Smooth muscle cell of trachea (primary cell): ENCODE results near the gene MUSTN1. TPM values are rescaled to one million over a fixed set of nuclear protein-coding genes. Genes with fewer than 3 reads are reported as not detected.

ENCODE experiments used
- total RNA-seq: library from RNA; depleted of rRNA; stranded (reverse); fragments of >200 nt; gene quantifications from 2 replicates; pipeline ENCODE4 v1.2.1, GENCODE V29; 2014

The MUSTN1 gene
- 0.33 TPM in 1 of 2 replicates, not detected in the other for total RNA-seq

GRCh38 chr3:52834871-52835501 lies at the start of gene MUSTN1:
TSS of gene MUSTN1 (minus strand) at chr3:52835019. CDS start at chr3:52834948, 71 bp downstream.

GRCh38 chr3:52830535-52831258 lies 4.1 kb downstream of the MUSTN1 start, which contains the start of gene ITIH4:
TSS of gene ITIH4 (minus strand) at chr3:52830672. CDS start at chr3:52830642, 30 bp downstream.

DNA sequence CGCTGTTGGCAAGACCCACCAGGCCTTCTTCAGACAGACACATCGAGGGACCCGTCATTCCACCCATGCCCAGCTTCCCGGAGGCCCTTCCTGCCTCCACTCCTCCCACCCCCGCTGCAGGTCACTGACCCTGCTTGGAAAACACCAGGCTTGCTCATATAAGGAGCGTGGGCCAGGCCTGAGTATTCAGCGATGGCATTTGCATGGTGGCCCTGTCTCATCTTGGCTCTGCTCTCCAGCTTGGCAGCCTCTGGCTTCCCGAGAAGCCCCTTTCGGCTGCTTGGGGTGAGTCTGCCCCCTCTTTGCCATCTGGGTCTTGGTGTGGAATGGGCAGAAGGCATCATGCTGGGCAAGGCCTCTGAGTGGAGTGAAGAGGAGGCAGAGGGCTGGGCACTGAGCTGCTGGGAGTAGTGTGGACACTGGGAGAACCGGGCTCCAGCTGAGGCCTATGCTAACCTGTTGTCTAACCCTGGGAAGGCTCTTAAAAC lies 40.2 kb downstream of the MUSTN1 start, which contains the start of gene ITIH3:
TSS of gene ITIH3 (plus strand) at position 185 of the 488 bp plus-strand sequence. CDS start at position 193, 8 bp downstream.

Other genes starting within 250 kb of the MUSTN1 start
- gene PBRM1, start 149.1 kb downstream of the MUSTN1 start, total RNA-seq: 59.9 and 78.2 TPM in 2 replicates
- 100 and 101 TPM in 2 replicates for gene GNL3, start 149.0 kb downstream of the MUSTN1 start, total RNA-seq
- 125 and 126 TPM in 2 replicates for gene GLT8D1, start 129.2 kb downstream of the MUSTN1 start, total RNA-seq
- 60.7 and 68.1 TPM in 2 replicates for gene SPCS1, start 128.9 kb downstream of the MUSTN1 start, total RNA-seq
- 25.2 and 27.3 TPM in 2 replicates for gene NEK4, start 64.1 kb downstream of the MUSTN1 start, total RNA-seq
- not detected in 2 replicates for gene ITIH1, start 57.4 kb downstream of the MUSTN1 start, total RNA-seq
- not detected in 2 replicates for gene ITIH3, start 40.2 kb downstream of the MUSTN1 start, total RNA-seq
- gene ITIH4, start 4.3 kb downstream of the MUSTN1 start, total RNA-seq: 0.44 and 3.3 TPM in 2 replicates
- gene STIMATE, start 62.5 kb upstream of the MUSTN1 start, total RNA-seq: 9.9 and 19.0 TPM in 2 replicates
- 4.5 and 7.1 TPM in 2 replicates for gene SFMBT1, start 211.1 kb upstream of the MUSTN1 start, total RNA-seq